GM12801 (cell line): ENCODE measurements around the gene CADM1.

Experiments
- CTCF ChIP-seq: IDR thresholded peaks from one replicate; pipeline ENCODE4 v1.5.1; 2011; ENCODE audit warnings: control low read depth; ENCODE audit not compliant: insufficient read length; ENCODE audit errors: extremely low read depth

The CADM1 gene

GRCh38 chr11:115129473-115130289 is 374.5 kb downstream of the CADM1 start:
- no peak for TF ChIP-seq CTCF

- TF ChIP-seq CTCF, result no peak
These were observed 376.0 kb downstream of the CADM1 start for GRCh38 chr11:115128226-115128625.

DNA sequence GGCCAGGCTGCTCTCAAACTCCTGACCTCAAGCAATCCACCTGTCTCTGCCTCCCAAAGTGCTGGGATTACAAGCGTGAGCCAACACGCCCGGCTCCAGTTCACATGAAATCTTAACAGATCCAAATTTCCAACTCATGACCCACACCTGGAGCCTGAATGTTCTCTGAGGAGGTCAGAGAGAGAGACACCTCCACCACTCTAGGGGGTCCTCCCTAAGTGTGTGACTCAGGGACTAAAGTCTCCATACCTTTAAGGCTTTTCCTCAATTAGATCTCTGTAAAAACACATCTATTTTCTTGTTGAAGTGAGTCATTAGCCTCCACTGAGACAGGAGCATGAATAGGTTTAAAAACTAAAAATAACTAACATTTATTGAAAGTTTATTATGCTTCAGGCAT is 376.4 kb downstream of the CADM1 start:
- TF ChIP-seq CTCF, result no peak

GRCh38 chr11:115126515-115127208 is 377.6 kb downstream of the CADM1 start:
- no peak for TF ChIP-seq CTCF

GRCh38 chr11:115126092-115126491 is 378.1 kb downstream of the CADM1 start:
- no peak for TF ChIP-seq CTCF

GRCh38 chr11:115124786-115125185 is 379.4 kb downstream of the CADM1 start:
- no peak for TF ChIP-seq CTCF

- no peak for TF ChIP-seq CTCF
These were observed 380.6 kb downstream of the CADM1 start for GRCh38 chr11:115123641-115124040.
